Stimulated activated CD8-positive, alpha-beta memory T cell treated with anti-CD3 and anti-CD28 coated beads, Interleukin-15, amount 100 ng/mL, for 48 hours (primary cell): ENCODE measurements around the gene AHDC1.
"Not testable (repeated sequence)": the region's sequence is repeated elsewhere in the genome, so short reads cannot be mapped to it uniquely, and the experiment has no call there.

Source experiments
- DNase-seq, 2 donors: peaks; one replicate each; pipeline ENCODE4 v3.0.0-alpha.2; 2020; ENCODE audit warnings: low read depth in 2 of 2

Gene AHDC1

GRCh38 chr1:27634177-27634984 is 30.4 kb upstream of the AHDC1 start:
- peak in 1 of 2 donors; percentile 32 for DNase-seq

- DNase-seq = no peak
Observed at GRCh38 chr1:27633640-27634176, 29.8 kb upstream of the AHDC1 start.

- DNase-seq = no peak
Observed at GRCh38 chr1:27633298-27633610, 29.3 kb upstream of the AHDC1 start.

- DNase-seq = peak; percentile 69 to 71
Observed at GRCh38 chr1:27632387-27633297, 28.7 kb upstream of the AHDC1 start.

GRCh38 chr1:27630859-27631491 is 27.0 kb upstream of the AHDC1 start:
- no peak for DNase-seq

- DNase-seq = no peak
Observed at GRCh38 chr1:27628712-27629111, 24.8 kb upstream of the AHDC1 start.

- DNase-seq = not testable (repeated sequence)
Observed at GRCh38 chr1:27627733-27628132, 23.8 kb upstream of the AHDC1 start.

- DNase-seq = no peak
Observed at GRCh38 chr1:27627061-27627460, 23.1 kb upstream of the AHDC1 start.

GRCh38 chr1:27626031-27626935 is 22.3 kb upstream of the AHDC1 start:
- no peak for DNase-seq

- no peak for DNase-seq
Observed at GRCh38 chr1:27624467-27625178, 20.7 kb upstream of the AHDC1 start.

GRCh38 chr1:27623327-27624212 is 19.6 kb upstream of the AHDC1 start:
- no peak for DNase-seq

GRCh38 chr1:27622828-27623227 is 18.9 kb upstream of the AHDC1 start:
- no peak for DNase-seq

GRCh38 chr1:27621051-27621920 is 17.3 kb upstream of the AHDC1 start:
- DNase-seq = no peak

GRCh38 chr1:27619782-27620438 is 16.0 kb upstream of the AHDC1 start:
- DNase-seq = not testable (repeated sequence)

- no peak for DNase-seq
Observed at GRCh38 chr1:27618341-27619082, 14.6 kb upstream of the AHDC1 start.

- no peak for DNase-seq
Observed at GRCh38 chr1:27617420-27617819, 13.5 kb upstream of the AHDC1 start.

GRCh38 chr1:27616441-27616840 is 12.5 kb upstream of the AHDC1 start:
- DNase-seq = no peak
